Breast epithelium (tissue), 3 donors: ENCODE data around the gene HES7.

ENCODE experiments used
- POLR2AphosphoS5 ChIP-seq, 3 donors: sonication (generic); formaldehyde crosslinking; IDR thresholded peaks; one replicate each; pipeline ENCODE4 v1.6.1; 2017; ENCODE audit warnings: antibody characterized with exemption in 3 of 3
- TF ChIP-seq, protein P1 (sequence below), 3 donors: fragments of 450-650 bp; IDR thresholded peaks; one replicate each; pipeline ENCODE4 v1.5.1; 2016 to 2017; ENCODE audit warnings: antibody characterized with exemption in 3 of 3, mild to moderate bottlenecking in 3 of 3, moderate library complexity in 3 of 3

DNA sequence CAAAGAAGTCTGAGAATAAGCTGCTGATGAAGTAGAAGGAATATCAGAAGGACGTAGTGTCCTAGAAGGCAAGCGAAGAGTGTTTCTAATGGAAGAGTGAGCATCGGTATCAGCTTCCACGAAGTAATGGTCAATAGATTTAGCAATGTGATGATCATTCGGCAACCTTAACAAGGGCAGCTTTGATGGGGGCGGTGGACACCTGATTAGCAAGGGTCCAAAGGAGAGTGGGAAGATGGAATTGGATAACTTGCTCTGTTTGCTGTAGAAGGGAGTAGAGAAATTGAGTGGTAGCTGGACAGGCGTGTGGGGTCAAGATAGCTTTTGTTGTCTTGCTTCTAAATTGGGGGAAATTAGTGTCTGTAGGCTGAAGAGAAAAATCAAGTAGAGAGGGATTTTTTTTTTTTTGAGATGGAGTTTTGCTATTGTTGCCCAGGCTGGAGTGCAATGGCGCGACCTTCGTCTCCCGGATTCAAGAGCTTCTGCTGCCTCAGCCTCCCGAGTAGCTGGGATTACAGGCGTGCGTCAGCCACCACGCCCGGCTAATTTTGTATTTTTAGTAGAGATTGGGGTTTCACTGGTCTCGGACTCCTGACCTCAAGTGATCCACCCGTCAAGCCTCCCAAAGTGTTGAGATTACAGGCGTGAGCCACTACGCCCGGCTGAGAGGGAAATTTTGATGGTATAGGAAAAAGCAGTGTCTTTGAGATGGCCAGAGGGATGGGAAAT is 13.9 kb upstream of the HES7 start:
- TF ChIP-seq, protein P1, sequence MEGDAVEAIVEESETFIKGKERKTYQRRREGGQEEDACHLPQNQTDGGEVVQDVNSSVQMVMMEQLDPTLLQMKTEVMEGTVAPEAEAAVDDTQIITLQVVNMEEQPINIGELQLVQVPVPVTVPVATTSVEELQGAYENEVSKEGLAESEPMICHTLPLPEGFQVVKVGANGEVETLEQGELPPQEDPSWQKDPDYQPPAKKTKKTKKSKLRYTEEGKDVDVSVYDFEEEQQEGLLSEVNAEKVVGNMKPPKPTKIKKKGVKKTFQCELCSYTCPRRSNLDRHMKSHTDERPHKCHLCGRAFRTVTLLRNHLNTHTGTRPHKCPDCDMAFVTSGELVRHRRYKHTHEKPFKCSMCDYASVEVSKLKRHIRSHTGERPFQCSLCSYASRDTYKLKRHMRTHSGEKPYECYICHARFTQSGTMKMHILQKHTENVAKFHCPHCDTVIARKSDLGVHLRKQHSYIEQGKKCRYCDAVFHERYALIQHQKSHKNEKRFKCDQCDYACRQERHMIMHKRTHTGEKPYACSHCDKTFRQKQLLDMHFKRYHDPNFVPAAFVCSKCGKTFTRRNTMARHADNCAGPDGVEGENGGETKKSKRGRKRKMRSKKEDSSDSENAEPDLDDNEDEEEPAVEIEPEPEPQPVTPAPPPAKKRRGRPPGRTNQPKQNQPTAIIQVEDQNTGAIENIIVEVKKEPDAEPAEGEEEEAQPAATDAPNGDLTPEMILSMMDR (IDR thresholded peaks at IDR 0.05), result no peak
- no peak for TF ChIP-seq POLR2AphosphoS5 (IDR thresholded peaks at IDR 0.05)
